Measurements from ENCODE around the gene TUBA1B.

TUBA1B gene

DNA sequence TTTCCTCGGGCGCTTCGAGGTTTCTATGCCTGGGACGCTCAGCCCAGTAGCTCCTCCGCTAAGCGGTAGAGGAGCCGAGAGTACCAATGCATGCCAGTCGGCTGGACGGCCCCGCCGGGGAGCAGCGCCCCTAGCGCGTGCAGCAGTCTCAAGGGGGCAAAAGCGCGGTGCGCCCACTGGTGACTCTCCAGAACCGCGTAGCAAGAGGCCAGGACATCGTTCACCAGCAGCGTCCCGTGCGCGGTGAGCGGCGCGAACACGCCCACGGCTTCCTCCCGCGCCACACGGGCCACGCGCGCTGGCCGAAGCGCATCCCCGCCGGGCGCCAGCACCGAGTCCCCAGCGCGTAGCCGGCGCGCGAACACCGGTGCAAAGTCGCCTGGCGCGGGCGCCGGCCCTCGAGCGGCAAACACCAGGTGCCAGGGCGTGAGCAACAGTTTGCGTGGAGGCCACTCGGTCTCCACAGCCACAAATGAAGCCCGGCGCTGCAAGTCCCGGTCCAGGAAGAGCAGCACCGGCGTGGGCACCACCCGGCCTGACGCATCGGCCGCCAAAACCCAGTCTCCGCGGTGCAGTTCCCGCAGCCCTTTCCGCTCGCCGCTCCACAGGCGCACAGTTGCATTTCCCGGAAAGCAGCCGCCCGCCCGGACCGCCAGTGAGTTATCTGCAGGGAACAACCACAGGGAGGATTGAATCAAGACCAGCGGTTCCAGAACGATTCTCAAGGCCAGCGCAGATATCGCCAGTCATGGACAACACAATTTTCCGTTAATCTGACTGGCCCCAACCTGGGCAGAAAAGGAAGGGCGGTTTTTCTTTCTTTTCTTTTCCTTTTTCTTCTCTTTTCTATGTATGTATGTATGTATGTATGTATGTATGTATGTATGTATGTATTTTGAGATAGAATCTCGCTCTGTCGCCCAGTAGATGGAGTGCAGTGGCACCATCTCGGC, 41.1 kb downstream of the TUBA1B start:
- peak; percentile 24 for DNase-seq

DNA sequence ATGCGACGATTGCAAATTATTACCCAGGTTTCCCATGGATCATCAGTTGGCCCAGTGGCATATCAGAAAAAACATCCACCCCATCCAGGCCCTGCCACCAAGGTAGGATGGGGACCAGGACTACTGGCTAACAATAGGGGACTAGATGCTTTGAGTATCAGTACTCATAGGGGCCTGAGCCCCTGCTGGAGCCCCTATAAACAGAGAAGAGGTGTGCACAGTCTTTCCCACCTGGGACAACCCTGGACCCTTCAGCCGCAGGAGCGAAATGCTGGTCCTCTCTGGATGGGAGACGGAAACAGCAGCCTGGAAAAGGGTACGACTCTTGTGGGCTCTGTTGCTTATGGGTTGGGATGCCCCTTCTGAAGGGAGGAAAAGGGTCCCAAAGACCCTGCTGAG, 42.3 kb downstream of the TUBA1B start:
- no peak for DNase-seq

DNA sequence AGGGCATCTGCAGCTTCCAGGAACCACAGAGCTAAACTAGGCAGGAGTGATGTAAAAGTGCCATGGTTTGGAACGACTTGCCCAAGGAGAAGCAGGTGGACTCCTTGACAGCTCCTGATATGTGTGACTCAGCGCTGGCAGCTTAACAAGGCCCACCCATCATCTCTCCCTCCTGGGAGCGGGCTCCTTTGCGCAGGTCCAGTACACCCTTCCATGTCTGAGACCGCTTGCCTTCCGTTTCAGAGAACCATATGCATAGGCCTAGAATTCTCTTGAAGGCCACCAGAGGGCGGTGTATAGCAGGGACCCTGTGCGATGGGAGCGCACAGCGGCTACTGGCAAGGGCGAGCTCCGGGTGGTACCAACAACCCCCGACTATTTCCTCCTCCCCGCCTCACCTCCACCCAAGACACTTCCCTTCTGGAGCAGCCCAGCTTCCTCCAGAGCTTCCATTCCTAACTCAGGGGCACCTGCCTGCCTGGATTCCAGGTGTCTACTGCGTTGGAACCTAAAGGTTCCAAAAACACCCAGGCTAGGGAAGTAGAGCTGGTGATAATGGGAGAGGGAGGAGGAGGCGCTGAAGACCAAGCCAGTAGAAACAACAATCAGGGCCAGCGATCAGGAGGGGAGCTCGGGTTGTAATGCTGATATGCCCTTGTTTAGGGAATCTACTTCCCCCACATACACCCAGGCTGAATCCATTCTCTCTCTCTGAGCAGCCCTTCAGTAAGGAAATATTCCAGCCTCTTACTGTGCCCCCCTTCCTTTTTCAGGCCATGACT, 42.9 kb downstream of the TUBA1B start:
- peak; percentile 76 for DNase-seq

DNA sequence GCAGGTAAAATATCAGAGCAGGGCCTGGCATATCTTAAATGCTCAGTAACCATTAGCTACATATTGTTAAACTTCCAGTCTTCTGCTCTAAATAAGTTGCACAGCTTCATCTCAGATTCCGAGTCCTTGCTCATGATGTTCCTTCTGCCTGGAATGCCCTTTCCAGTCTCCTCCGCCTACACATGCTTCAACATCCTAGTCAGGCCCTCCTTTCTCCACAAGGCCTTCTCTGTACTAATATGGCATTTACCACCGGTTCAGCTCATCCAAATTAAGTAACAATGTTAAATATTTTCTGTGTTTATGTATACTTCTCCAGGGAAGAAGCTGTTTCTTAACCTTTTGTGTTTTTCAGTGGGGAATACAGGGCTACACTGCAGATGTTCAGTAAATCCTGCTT, 45.1 kb downstream of the TUBA1B start:
- DNase-seq, result no peak

DNA sequence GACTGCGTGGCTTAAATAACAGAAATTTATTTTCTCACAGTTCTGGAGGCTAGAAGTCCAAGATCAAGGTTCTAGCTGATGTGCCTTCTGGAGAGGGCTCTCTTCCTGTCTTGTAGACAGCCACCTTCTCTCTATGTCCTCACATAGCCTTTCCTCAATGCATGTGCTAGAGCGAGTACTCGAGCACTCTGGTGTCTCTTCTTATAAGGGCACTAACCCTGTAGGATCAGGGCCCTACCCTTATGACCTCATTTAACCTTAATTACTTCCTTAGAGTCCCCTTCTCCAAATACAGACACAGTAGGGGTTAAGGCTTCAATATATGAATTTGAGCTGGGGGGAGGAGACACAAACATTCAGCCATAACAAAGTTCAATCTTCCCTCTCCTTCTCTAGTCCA, 46.8 kb downstream of the TUBA1B start:
- DNase-seq, result no peak

DNA sequence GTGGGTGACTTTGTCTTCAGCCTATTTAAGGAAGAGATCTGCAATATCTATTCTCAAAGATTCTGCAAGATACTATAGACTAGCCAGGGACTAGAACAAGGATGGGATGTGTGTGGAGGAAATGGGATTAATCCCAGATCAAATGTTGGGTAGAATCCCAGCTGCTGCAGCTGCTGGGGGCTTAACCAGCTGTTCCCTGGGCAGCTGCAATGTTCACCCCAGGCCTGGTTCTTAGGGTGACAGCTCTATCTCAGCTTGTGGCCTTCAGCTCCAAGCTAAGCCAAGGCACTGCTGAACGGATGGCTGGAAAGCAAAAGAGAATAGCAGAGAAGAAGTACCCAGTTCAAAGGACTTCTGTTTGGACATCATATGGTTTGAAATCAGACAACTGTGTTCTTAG, 51.4 kb downstream of the TUBA1B start:
- DNase-seq, result no peak
